ENCODE results near the gene CLEC3A.
A peak's percentile ranks its signal among the peaks of the same experiment; 100 is the strongest.
"Not testable (repeated sequence)": the region's sequence is repeated elsewhere in the genome, so short reads cannot be mapped to it uniquely, and the experiment has no call there.

CLEC3A gene

DNA sequence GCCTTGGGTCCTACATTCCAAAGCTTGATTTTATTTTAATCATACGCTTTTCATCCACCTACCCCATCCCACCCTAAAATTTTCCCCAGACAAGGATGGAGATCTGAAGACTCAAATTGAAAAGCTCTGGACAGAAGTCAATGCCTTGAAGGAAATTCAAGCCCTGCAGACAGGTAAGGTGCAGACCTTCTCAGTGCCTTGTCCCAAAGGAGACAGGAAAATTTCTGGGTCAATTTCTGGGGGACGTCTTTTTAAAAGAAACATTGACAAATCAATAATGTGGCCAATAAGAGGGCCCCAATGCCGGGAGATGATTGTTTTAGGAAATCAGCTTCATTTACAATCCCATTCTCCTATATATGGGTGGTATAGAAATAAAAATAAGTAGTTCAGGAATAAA, 5.7 kb downstream of the CLEC3A start:
- no peak for DNase-seq (ENCODE audit: low spot score)

DNA sequence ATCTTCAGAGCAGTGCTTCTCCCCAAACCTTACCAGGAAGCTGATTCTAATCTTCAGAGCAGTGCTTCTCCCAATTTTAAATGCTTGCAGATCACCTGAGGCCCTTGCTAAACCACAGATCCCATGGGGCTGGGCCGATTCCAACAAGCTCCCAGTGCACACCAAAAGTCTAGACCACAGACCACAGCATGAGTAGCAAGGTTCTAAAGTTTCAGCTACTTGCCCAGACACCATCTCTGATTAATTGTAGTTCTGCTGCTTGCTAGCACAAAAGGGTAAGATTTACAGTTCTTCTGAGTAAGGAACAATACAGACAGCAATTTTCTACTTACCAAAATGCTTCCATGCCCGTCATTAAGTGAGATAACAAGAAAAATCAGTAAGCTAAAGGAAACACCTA, 12.2 kb downstream of the CLEC3A start:
- no peak for DNase-seq (ENCODE audit: low spot score)

DNA sequence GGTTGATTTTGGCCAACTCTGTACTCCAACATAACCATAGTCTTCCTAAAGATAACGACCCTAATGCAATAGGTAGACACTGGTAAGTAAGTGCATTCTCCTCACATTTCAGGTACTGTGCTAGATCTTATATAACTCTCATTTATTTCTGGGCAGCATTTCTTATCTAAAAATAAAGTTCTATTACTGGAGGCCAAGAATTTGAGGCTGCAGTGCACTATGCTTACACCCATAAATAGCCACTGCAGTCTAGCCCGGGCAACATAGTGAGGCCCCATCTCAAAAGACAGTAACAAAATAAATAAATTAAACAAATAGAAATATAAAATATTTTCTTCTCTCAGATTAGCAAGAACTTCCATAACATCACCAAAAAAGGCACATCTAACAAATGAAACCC, 12.7 kb downstream of the CLEC3A start:
- DNase-seq (ENCODE audit: low spot score), result no peak

GRCh38 chr16:78040396-78040795, 18.0 kb downstream of the CLEC3A start:
- no peak for DNase-seq (ENCODE audit: low spot score)

GRCh38 chr16:78045865-78046581, 23.7 kb downstream of the CLEC3A start:
- DNase-seq (ENCODE audit: low spot score), result peak; percentile 46

DNA sequence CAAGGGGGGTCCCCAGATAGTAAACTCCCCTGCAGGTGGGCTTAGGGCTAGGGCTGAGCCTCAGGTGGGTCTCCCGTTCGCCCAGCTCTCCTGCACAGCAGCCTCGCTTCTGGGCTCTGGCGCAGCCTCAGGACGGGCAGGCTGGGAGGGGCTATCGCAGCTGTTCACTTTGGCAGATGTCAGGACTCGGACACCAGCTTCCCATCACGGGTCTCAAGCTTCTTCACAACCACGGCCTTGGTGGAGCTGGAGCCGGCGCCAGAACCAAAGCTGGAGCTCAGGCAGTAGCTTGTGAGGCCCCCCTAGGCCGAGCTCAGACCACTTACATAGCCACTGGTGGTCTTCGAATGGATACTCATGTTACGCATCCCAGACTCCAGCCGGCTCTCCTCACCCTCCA, 26.0 kb downstream of the CLEC3A start:
- DNase-seq (ENCODE audit: low spot score), result no peak

DNA sequence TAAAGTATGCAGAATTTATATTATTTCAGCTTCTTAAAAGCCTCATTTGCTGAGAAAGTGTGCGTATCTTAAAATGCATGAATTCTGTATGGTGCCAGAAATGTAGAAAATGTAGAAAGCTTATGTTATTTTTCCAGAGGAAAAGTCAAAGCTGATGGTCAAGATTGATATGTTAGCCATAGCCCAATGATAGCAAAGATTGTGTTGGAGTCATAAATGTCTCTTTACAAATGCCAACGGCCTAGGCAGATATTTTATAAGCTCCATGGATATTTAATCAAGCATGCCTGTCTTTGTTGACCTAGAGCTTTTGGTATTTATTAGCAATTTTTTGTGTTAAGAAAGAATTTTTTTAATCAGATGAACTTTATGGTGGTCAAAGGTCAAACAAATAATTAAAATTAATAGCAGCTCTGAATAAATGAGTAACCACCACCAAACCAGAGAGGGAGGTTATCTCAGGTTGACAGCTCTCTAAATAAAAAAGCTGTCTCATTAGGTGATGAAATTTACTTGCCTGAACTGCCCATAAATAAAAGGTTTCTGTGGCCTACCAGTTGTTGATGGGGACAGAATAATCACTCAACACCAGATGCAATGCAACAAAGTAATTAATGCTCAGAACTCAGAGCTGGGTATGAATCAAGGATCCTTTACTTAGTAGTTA, 28.5 kb downstream of the CLEC3A start:
- DNase-seq (ENCODE audit: low spot score), result no peak

DNA sequence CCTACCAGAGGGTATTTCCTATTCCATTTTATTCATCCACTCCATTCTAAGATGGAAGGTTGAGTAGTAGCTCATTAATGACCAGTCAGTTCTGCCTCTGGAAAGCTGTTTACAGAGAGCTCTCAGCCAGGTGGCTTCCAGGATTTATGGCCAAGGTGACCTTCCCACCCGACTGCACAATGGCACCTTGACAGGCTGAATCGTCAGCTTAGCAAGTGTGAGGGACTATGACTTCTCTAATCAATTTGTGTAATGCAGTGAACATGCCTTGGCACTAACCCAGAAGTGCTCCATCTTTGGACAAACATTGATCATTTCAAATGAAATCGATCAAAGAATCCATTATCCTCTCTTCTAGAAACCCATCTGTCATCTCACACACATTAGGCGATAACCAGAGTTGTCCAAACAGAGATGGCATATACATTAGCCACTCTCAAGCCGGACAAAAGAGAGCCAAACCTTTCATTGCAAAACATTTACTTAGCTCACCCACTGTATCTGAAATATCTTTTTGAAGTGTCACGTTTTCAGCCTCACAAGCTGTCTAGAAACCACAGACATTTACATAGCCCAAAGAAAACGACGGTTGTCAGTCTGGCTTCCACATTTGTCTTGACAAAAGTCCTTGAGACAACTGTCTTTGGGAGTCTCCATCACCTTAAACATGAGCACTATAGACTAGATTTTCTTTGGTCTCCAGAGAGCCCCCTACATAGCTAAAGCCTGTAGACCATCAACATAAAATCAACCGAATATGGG, 35.6 kb downstream of the CLEC3A start:
- no peak for DNase-seq (ENCODE audit: low spot score)

- DNase-seq (ENCODE audit: low spot score), result not testable (repeated sequence)
These were observed 37.5 kb downstream of the CLEC3A start for GRCh38 chr16:78059806-78060205.

GRCh38 chr16:78060295-78060694, 37.9 kb downstream of the CLEC3A start:
- no peak for DNase-seq (ENCODE audit: low spot score)

DNA sequence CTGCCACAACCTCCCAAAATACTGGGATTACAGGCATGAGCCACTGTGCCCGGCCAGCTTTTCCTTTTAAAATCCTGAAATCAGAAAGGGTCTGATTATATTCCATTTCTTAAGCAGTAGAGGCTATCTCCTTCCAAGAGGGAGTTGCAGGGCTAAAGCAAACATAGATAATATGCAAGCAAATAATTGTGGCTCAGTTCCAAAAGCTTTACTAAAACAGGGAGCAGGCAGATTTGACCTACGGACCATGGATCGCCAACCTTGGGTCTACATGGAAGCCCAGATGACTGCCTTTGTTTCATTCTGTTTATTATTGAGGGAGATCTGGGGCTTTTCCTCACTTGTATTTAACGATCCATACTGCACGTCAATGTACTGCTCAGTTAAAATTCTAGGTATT, 38.5 kb downstream of the CLEC3A start:
- DNase-seq (ENCODE audit: low spot score), result no peak

- no peak for DNase-seq (ENCODE audit: low spot score)
These were observed 43.0 kb downstream of the CLEC3A start for GRCh38 chr16:78065319-78065718.

GRCh38 chr16:78069913-78070312, 47.6 kb downstream of the CLEC3A start:
- DNase-seq (ENCODE audit: low spot score), result no peak

GRCh38 chr16:78072275-78072674, 49.9 kb downstream of the CLEC3A start:
- DNase-seq (ENCODE audit: low spot score), result no peak

DNA sequence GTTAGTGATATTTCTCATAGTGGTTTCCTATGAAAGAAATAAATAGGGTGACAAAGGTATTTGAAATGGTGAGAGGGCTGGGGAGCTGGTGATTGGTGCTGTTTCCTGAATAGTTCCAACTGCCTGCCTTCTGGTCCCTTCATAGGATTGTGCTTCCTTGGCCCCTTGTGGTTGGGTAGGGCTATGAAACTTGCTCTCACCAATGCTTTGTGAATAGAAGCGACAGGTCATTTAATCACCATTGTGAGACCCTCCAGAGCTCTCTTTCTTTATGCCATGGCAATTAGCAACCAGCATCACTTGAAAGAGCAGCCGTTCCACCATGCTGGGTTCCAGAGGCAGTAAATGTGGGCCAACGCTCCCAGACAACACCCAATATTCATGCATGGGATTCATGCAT, 53.5 kb downstream of the CLEC3A start:
- no peak for DNase-seq (ENCODE audit: low spot score)

- no peak for DNase-seq (ENCODE audit: low spot score)
These were observed 59.0 kb downstream of the CLEC3A start for GRCh38 chr16:78081341-78081740.
